Glomerular endothelial cell (primary cell): ENCODE results near the gene USP30. TPM values are rescaled to one million over a fixed set of nuclear protein-coding genes. Genes with fewer than 3 reads are reported as not detected.
"Not testable (repeated sequence)": the region's sequence is repeated elsewhere in the genome, so short reads cannot be mapped to it uniquely, and the experiment has no call there.

Experiments
- DNase-seq: peaks from one replicate; pipeline ENCODE4 v3.0.0-alpha.2; 2011; ENCODE audit warnings: low read depth, low spot score; ENCODE audit errors: extremely low read depth
- total RNA-seq: library from RNA; depleted of rRNA; stranded (reverse); fragments of >200 nt; gene quantifications from 2 replicates; pipeline ENCODE4 v1.2.3, GENCODE V29; 2015

USP30 gene
- total RNA-seq, 1 donor from 2014 or later = 8.2 TPM

GRCh38 chr12:109052097-109052413, 321 bp upstream of the USP30 start:
- no peak for DNase-seq

GRCh38 chr12:109053382-109054123, 1.2 kb downstream of the USP30 start:
- no peak for DNase-seq

- not testable (repeated sequence) for DNase-seq
Observed at GRCh38 chr12:109054124-109054513, 1.7 kb downstream of the USP30 start.

GRCh38 chr12:109054520-109054919, 2.1 kb downstream of the USP30 start:
- no peak for DNase-seq

- DNase-seq = no peak
Observed at GRCh38 chr12:109056891-109057290, 4.5 kb downstream of the USP30 start.

- no peak for DNase-seq
Observed at GRCh38 chr12:109057376-109057775, 5.0 kb downstream of the USP30 start.

- no peak for DNase-seq
Observed at GRCh38 chr12:109058773-109059172, 6.4 kb downstream of the USP30 start.

- no peak for DNase-seq
Observed at GRCh38 chr12:109064143-109064542, 11.8 kb downstream of the USP30 start.

- DNase-seq = no peak
Observed at GRCh38 chr12:109065154-109065852, 12.9 kb downstream of the USP30 start.

- no peak for DNase-seq
Observed at GRCh38 chr12:109065853-109066193, 13.4 kb downstream of the USP30 start.

- DNase-seq = no peak
Observed at GRCh38 chr12:109069307-109070271, 17.2 kb downstream of the USP30 start.

GRCh38 chr12:109074866-109075265, 22.5 kb downstream of the USP30 start:
- DNase-seq = no peak

- DNase-seq = no peak
Observed at GRCh38 chr12:109082751-109083150, 30.4 kb downstream of the USP30 start.

- no peak for DNase-seq
Observed at GRCh38 chr12:109084425-109084824, 32.0 kb downstream of the USP30 start.

GRCh38 chr12:109085590-109085989, 33.2 kb downstream of the USP30 start:
- DNase-seq = no peak

GRCh38 chr12:109087250-109087649, 34.9 kb downstream of the USP30 start:
- DNase-seq = no peak

GRCh38 chr12:109088818-109089217, 36.4 kb downstream of the USP30 start:
- DNase-seq = no peak

- no peak for DNase-seq
Observed at GRCh38 chr12:109089683-109090082, 37.3 kb downstream of the USP30 start.

- DNase-seq = no peak
Observed at GRCh38 chr12:109092497-109093021, 40.2 kb downstream of the USP30 start.

GRCh38 chr12:109093022-109093918, 40.9 kb downstream of the USP30 start, which contains the start of gene ALKBH2:
Gene ALKBH2 (minus strand): TSS chr12:109093472. CDS start chr12:109092786, 686 bp downstream.
- DNase-seq = no peak
